Measurements from ENCODE around the gene P2RX3. TPM values are rescaled to one million over a fixed set of nuclear protein-coding genes. Genes with fewer than 3 reads are reported as not detected.

The P2RX3 gene
- total and polyA plus RNA-seq, 10 of the 15 experiments (the other 5 are each of a cell fraction or from before 2014, with no cell fraction given) = 0.05 to 0.12 TPM; not detected in 8

GRCh38 chr11:57421805-57422204 is 83.7 kb downstream of the P2RX3 start (continued):
- TF ChIP-seq ATF3 (IDR thresholded peaks at IDR 0.05; ENCODE audit: borderline replicate concordance, extremely low read depth, low read depth, low read length) (no peak), JUNB (IDR thresholded peaks at IDR 0.05) (no peak), CHD1 (IDR thresholded peaks at IDR 0.05; ENCODE audit: low read depth, low read length) (no peak), PKNOX1 (IDR thresholded peaks at IDR 0.05) (peak; percentile 26; the same call in 1 of the 2 replicates), MXI1 (IDR thresholded peaks at IDR 0.05; ENCODE audit: low read depth, low read length) (0 out of 2 replicates have a peak, but pooled peaks have one; percentile 28), DPF2 (IDR thresholded peaks at IDR 0.05) (no peak), TBL1XR1 (IDR thresholded peaks at IDR 0.05; ENCODE audit: low read depth, low read length) (no peak)

Other genes starting within 250 kb of the P2RX3 start
Only the 7 nearest of the 12 such genes appear.
- gene APLNR, start 101.1 kb upstream of the P2RX3 start, total RNA-seq (2014; rRNA removed) = not detected in 2 replicates
- gene APLNR, start 101.1 kb upstream of the P2RX3 start, total RNA-seq (2014; rRNA removed; fragmentation: Illumina TruSeq; extraction: Trizol) = not detected in 2 replicates
- not detected in 2 replicates for gene APLNR, start 101.1 kb upstream of the P2RX3 start, total RNA-seq (2021)
- gene APLNR, start 101.1 kb upstream of the P2RX3 start, polyA plus RNA-seq (2011; rRNA removed) = 0.10 and 0.11 TPM in 2 replicates
- gene APLNR, start 101.1 kb upstream of the P2RX3 start, polyA plus RNA-seq (2014; fragmentation: Illumina TruSeq; extraction: Trizol) = not detected in 2 replicates
- not detected for gene APLNR, start 101.1 kb upstream of the P2RX3 start, polyA plus RNA-seq (2014; fragmentation: Nextera tagmentation; extraction: Ambion mirVana)
- gene APLNR, start 101.1 kb upstream of the P2RX3 start, polyA plus RNA-seq (2014; rRNA removed) = not detected in 2 replicates
- gene APLNR, start 101.1 kb upstream of the P2RX3 start, polyA plus RNA-seq (2016; fragmentation: Nextera tagmentation; extraction: Ambion mirVana) = not detected
- 4.8 and 5.6 TPM in 2 replicates for gene TNKS1BP1, start 13.4 kb upstream of the P2RX3 start, total RNA-seq (2014; rRNA removed)
- gene TNKS1BP1, start 13.4 kb upstream of the P2RX3 start, total RNA-seq (2014; rRNA removed; fragmentation: Illumina TruSeq; extraction: Trizol) = 2.2 and 3.1 TPM in 2 replicates
- 12.5 and 15.8 TPM in 2 replicates for gene TNKS1BP1, start 13.4 kb upstream of the P2RX3 start, total RNA-seq (2021)
- gene TNKS1BP1, start 13.4 kb upstream of the P2RX3 start, polyA plus RNA-seq (2011; rRNA removed) = 3.5 and 4.4 TPM in 2 replicates
- 4.9 and 7.3 TPM in 2 replicates for gene TNKS1BP1, start 13.4 kb upstream of the P2RX3 start, polyA plus RNA-seq (2014; fragmentation: Illumina TruSeq; extraction: Trizol)
- gene TNKS1BP1, start 13.4 kb upstream of the P2RX3 start, polyA plus RNA-seq (2014; fragmentation: Nextera tagmentation; extraction: Ambion mirVana) = under 1 TPM; 0.26 to 0.47 TPM
- 5.2 and 6.8 TPM in 2 replicates for gene TNKS1BP1, start 13.4 kb upstream of the P2RX3 start, polyA plus RNA-seq (2014; rRNA removed)
- 1 to 10 TPM; 2.1 to 4.1 TPM for gene TNKS1BP1, start 13.4 kb upstream of the P2RX3 start, polyA plus RNA-seq (2016; fragmentation: Nextera tagmentation; extraction: Ambion mirVana)
- 130 and 132 TPM in 2 replicates for gene SSRP1, start 2.5 kb upstream of the P2RX3 start, total RNA-seq (2014; rRNA removed)
- gene SSRP1, start 2.5 kb upstream of the P2RX3 start, total RNA-seq (2014; rRNA removed; fragmentation: Illumina TruSeq; extraction: Trizol) = 188 and 207 TPM in 2 replicates
- gene SSRP1, start 2.5 kb upstream of the P2RX3 start, total RNA-seq (2021) = 174 and 183 TPM in 2 replicates
- gene SSRP1, start 2.5 kb upstream of the P2RX3 start, polyA plus RNA-seq (2011; rRNA removed) = 135 and 217 TPM in 2 replicates
- gene SSRP1, start 2.5 kb upstream of the P2RX3 start, polyA plus RNA-seq (2014; fragmentation: Illumina TruSeq; extraction: Trizol) = 279 and 333 TPM in 2 replicates
- 100 to 1,000 TPM in 1 of 2 experiments, 10 to 100 TPM in 1; 74.3 to 119 TPM for gene SSRP1, start 2.5 kb upstream of the P2RX3 start, polyA plus RNA-seq (2014; fragmentation: Nextera tagmentation; extraction: Ambion mirVana)
- gene SSRP1, start 2.5 kb upstream of the P2RX3 start, polyA plus RNA-seq (2014; rRNA removed) = 143 and 145 TPM in 2 replicates
- gene SSRP1, start 2.5 kb upstream of the P2RX3 start, polyA plus RNA-seq (2016; fragmentation: Nextera tagmentation; extraction: Ambion mirVana) = 10 to 100 TPM; 73.6 to 79.6 TPM
- not detected in 2 replicates for gene PRG3, start 42.8 kb downstream of the P2RX3 start, total RNA-seq (2014; rRNA removed)
- gene PRG3, start 42.8 kb downstream of the P2RX3 start, total RNA-seq (2014; rRNA removed; fragmentation: Illumina TruSeq; extraction: Trizol) = not detected in 2 replicates
- gene PRG3, start 42.8 kb downstream of the P2RX3 start, total RNA-seq (2021) = not detected in 2 replicates
- not detected in 2 replicates for gene PRG3, start 42.8 kb downstream of the P2RX3 start, polyA plus RNA-seq (2011; rRNA removed)
- gene PRG3, start 42.8 kb downstream of the P2RX3 start, polyA plus RNA-seq (2014; fragmentation: Illumina TruSeq; extraction: Trizol) = not detected in 2 replicates
- not detected for gene PRG3, start 42.8 kb downstream of the P2RX3 start, polyA plus RNA-seq (2014; fragmentation: Nextera tagmentation; extraction: Ambion mirVana)
- gene PRG3, start 42.8 kb downstream of the P2RX3 start, polyA plus RNA-seq (2014; rRNA removed) = not detected in 2 replicates
- not detected for gene PRG3, start 42.8 kb downstream of the P2RX3 start, polyA plus RNA-seq (2016; fragmentation: Nextera tagmentation; extraction: Ambion mirVana)
- 0.68 TPM in 1 of 2 replicates, not detected in the other for gene PRG2, start 52.3 kb downstream of the P2RX3 start, total RNA-seq (2014; rRNA removed)
- 0.41 TPM in 1 of 2 replicates, not detected in the other for gene PRG2, start 52.3 kb downstream of the P2RX3 start, total RNA-seq (2014; rRNA removed; fragmentation: Illumina TruSeq; extraction: Trizol)
- gene PRG2, start 52.3 kb downstream of the P2RX3 start, total RNA-seq (2021) = 1.7 and 2.0 TPM in 2 replicates
- 0.23 and 0.43 TPM in 2 replicates for gene PRG2, start 52.3 kb downstream of the P2RX3 start, polyA plus RNA-seq (2011; rRNA removed)
- 0.10 TPM in 1 of 2 replicates, not detected in the other for gene PRG2, start 52.3 kb downstream of the P2RX3 start, polyA plus RNA-seq (2014; fragmentation: Illumina TruSeq; extraction: Trizol)
- gene PRG2, start 52.3 kb downstream of the P2RX3 start, polyA plus RNA-seq (2014; fragmentation: Nextera tagmentation; extraction: Ambion mirVana) = 1 to 10 TPM in 1 of 2 experiments, under 1 TPM in 1; 0.88 to 1.0 TPM
- 0.25 and 0.40 TPM in 2 replicates for gene PRG2, start 52.3 kb downstream of the P2RX3 start, polyA plus RNA-seq (2014; rRNA removed)
- gene PRG2, start 52.3 kb downstream of the P2RX3 start, polyA plus RNA-seq (2016; fragmentation: Nextera tagmentation; extraction: Ambion mirVana) = under 1 TPM in 1 of 2 experiments, not detected in 1; 0.19 TPM
- gene SLC43A3, start 88.8 kb downstream of the P2RX3 start, total RNA-seq (2014; rRNA removed) = 104 and 112 TPM in 2 replicates
- gene SLC43A3, start 88.8 kb downstream of the P2RX3 start, total RNA-seq (2014; rRNA removed; fragmentation: Illumina TruSeq; extraction: Trizol) = 79.7 and 80.2 TPM in 2 replicates
- gene SLC43A3, start 88.8 kb downstream of the P2RX3 start, total RNA-seq (2021) = 147 and 158 TPM in 2 replicates
- gene SLC43A3, start 88.8 kb downstream of the P2RX3 start, polyA plus RNA-seq (2011; rRNA removed) = 129 and 237 TPM in 2 replicates
- 153 and 168 TPM in 2 replicates for gene SLC43A3, start 88.8 kb downstream of the P2RX3 start, polyA plus RNA-seq (2014; fragmentation: Illumina TruSeq; extraction: Trizol)
- gene SLC43A3, start 88.8 kb downstream of the P2RX3 start, polyA plus RNA-seq (2014; fragmentation: Nextera tagmentation; extraction: Ambion mirVana) = 10 to 100 TPM; 37.5 to 79.9 TPM
- gene SLC43A3, start 88.8 kb downstream of the P2RX3 start, polyA plus RNA-seq (2014; rRNA removed) = 107 and 111 TPM in 2 replicates
- 100 to 1,000 TPM; 189 to 200 TPM for gene SLC43A3, start 88.8 kb downstream of the P2RX3 start, polyA plus RNA-seq (2016; fragmentation: Nextera tagmentation; extraction: Ambion mirVana)
- 0.33 and 0.34 TPM in 2 replicates for gene RTN4RL2, start 122.2 kb downstream of the P2RX3 start, total RNA-seq (2014; rRNA removed)
- not detected in 2 replicates for gene RTN4RL2, start 122.2 kb downstream of the P2RX3 start, total RNA-seq (2014; rRNA removed; fragmentation: Illumina TruSeq; extraction: Trizol)
- 1.0 and 1.1 TPM in 2 replicates for gene RTN4RL2, start 122.2 kb downstream of the P2RX3 start, total RNA-seq (2021)
- gene RTN4RL2, start 122.2 kb downstream of the P2RX3 start, polyA plus RNA-seq (2011; rRNA removed) = not detected in 2 replicates
- gene RTN4RL2, start 122.2 kb downstream of the P2RX3 start, polyA plus RNA-seq (2014; fragmentation: Illumina TruSeq; extraction: Trizol) = not detected in 2 replicates
- gene RTN4RL2, start 122.2 kb downstream of the P2RX3 start, polyA plus RNA-seq (2014; fragmentation: Nextera tagmentation; extraction: Ambion mirVana) = under 1 TPM in 1 of 2 experiments, not detected in 1; 0.14 TPM
- gene RTN4RL2, start 122.2 kb downstream of the P2RX3 start, polyA plus RNA-seq (2014; rRNA removed) = 0.58 and 0.88 TPM in 2 replicates
- gene RTN4RL2, start 122.2 kb downstream of the P2RX3 start, polyA plus RNA-seq (2016; fragmentation: Nextera tagmentation; extraction: Ambion mirVana) = under 1 TPM; 0.48 to 0.55 TPM